Stimulated activated CD8-positive, alpha-beta memory T cell treated with anti-CD3 and anti-CD28 coated beads, Interleukin-4, amount 100 ng/mL, for 1 hour (primary cell): ENCODE results near the gene SLC2A2.
"Not testable (repeated sequence)": the region's sequence is repeated elsewhere in the genome, so short reads cannot be mapped to it uniquely, and the experiment has no call there.

Source experiments
- DNase-seq, 2 donors: peaks; one replicate each; pipeline ENCODE4 v3.0.0-alpha.2; 2020; ENCODE audit warnings: low read depth in 2 of 2, low spot score in 1 of 2

SLC2A2 gene

DNA sequence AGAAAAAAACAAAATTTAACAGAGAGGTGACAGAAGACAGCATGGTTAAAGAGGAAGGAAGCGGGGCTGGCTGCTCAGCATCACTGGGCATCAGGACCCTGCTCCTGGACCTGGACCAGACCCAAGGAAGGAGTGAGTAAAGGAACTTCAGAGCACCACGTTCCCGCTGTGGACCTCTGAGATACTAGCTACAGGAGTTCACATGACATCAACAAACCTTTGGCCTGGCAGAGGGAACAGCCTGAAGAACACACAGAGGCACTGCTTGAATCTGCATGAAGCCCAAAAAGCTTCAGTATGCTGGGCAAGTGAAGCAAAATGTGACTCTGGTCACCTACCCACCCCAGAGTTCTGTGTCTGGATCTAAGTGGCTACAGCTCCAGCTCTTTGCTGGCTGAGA lies 38.1 kb downstream of the SLC2A2 start:
- no peak for DNase-seq

GRCh38 chr3:170985304-170985703 lies 41.2 kb downstream of the SLC2A2 start:
- DNase-seq, result no peak

GRCh38 chr3:170982733-170983132 lies 43.8 kb downstream of the SLC2A2 start:
- DNase-seq, result no peak

DNA sequence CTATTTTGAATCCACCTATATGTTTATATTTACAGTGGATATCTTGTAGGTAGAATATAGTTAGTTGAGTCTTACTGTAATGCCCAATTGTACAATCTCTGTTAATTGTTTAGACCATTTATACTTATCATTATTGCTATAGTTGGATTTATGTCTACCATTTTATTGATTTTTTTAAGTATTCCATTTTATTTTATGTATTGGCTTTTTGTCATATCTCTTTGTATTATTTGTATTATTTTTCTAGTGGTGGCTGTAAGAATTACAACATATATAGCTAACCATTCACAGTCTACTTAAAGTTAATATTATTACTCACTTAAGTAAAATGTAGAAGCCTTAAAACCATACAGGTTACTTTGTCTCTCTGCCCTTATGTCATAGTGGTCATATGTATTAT lies 46.1 kb downstream of the SLC2A2 start:
- DNase-seq, result no peak

DNA sequence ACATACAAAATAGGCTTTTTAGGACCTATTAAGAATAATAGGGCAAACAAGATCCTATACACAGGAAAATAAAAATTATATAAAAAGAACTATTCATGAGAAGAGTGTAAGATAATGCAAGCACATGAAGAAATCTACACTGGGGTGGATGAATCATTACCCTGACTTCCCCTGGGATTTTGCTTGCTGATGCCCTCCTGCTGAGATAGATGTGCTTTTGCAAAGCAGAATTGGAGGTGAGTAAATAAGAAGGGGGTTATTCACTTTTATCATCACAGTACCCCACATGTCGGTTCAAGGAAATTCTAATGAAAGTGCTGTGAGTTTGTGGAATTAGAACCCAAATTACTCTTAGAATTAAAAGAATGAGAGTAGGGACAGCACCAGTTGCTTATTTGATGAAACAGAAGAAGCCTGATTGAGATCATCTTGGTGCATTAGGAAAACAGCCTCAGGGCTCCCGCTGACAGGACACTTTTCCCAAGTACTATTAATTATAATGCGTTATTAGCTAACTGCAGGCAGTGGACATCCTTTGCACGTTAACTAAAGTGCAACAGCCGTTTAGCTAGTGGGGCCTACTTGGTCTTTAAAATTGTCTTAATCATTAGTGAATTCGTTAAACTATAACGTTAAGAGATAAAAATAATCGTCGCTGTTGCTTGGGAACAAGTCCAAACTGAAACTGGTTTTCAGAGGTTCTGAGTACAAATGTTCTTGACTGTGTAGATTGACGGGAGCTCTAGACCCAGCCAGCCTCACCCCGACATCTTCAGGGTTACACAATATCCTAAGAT lies 48.4 kb downstream of the SLC2A2 start:
- DNase-seq, result no peak

GRCh38 chr3:170976190-170976519 lies 50.4 kb downstream of the SLC2A2 start:
- no peak for DNase-seq

GRCh38 chr3:170975283-170976189 lies 51.0 kb downstream of the SLC2A2 start:
- no peak for DNase-seq

DNA sequence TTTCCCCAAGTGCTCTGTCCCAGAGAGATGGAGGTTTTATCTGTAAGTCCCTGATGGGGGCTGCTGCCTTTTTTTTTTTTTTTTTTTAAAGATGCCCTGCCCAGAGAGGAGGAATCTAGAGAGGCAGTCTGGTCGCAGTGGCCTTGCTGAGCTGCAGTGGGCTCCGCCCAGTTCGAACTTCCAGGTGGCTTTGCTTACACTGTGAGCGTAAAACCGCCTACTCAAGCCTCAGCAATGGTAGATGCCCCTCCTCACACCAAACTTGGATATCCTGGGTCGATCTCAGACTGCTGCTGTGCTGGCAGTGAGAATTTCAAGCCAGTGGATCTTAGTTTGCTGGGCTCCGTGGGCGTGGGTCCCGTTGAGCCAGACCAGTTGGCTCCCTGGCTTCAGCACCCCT lies 51.6 kb downstream of the SLC2A2 start:
- no peak for DNase-seq

GRCh38 chr3:170972917-170973316 lies 53.6 kb downstream of the SLC2A2 start:
- DNase-seq, result not testable (repeated sequence)

GRCh38 chr3:170967126-170967525 lies 59.4 kb downstream of the SLC2A2 start:
- DNase-seq, result no peak

DNA sequence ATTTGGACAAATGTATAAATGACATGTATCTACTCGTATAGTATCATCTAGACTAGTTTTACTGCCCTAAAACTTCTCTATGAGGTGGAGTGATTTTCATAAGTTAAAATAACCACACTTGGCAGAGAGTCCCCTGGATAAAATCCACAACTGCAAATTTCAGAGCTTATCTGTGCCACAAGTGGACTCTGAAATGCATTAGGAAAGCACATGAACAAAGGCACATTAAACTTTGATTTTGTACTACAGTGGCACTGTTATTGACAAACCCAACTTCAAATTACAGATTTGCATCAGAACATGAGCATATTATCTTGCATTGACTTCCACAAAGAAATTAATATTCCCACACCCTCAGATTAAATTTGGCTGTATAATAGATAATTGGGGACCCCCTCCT lies 60.0 kb downstream of the SLC2A2 start:
- DNase-seq, result no peak

- no peak for DNase-seq
Observed at GRCh38 chr3:170962411-170962810, 64.1 kb downstream of the SLC2A2 start.

- no peak for DNase-seq
Observed at GRCh38 chr3:170961616-170962400, 64.7 kb downstream of the SLC2A2 start.

DNA sequence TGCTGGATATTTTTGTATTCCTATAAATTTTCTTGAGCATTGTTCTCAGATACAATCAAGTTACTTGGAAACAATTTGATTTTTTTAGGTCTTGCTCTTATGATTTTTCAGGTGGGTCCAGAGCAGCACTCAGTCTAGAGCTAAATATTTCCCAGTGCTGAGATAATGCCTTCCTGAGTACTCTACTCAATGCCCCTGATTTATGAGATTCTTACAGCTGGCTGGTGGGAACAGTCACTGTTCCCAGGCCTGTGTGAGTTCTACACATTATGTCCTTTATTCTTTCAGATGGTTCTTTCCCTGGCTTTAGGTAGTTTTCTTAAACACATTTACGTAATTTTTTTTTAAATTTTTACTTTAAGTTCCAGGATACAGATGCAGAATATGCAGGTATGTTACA lies 67.1 kb downstream of the SLC2A2 start:
- no peak for DNase-seq

DNA sequence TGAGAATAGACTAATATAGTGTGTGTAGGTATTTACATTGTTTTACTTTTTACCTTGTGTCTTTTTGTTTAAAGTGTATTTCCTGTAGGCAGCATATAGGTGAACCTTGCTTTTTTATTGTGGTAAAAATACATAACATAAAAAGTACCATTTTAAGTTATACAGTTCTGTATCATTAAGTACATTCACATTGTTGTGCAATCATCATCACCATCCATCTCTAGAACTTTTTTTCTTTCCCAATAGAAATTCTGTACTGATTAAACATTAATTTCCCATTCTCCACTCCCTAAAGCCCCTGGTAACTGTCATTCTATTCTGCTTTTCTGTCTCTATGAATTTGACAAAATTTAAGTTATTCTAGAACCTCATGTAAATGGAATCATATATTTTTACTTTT lies 69.9 kb downstream of the SLC2A2 start:
- DNase-seq, result no peak

DNA sequence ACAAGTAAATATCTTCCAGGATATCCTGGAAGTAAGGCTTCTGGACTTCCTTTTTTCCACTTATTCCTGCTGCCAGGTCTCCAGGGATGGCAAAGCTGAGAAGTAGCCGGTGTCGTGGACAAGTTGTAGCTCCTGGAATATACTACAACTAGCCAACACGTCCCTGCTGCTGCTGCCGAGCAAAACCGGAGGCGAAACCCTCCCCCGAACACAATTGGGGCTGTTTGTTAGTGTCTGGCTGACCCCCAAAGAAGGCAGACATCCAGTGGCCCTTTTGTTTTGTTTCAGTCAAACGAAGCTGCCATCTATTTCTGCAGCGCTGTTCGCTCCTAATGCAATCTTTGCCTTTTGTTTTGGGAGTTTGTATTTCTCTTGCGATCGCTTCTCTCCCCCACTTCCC lies 72.8 kb downstream of the SLC2A2 start:
- no peak for DNase-seq

- no peak for DNase-seq
Observed at GRCh38 chr3:170953229-170953628, 73.3 kb downstream of the SLC2A2 start.

DNA sequence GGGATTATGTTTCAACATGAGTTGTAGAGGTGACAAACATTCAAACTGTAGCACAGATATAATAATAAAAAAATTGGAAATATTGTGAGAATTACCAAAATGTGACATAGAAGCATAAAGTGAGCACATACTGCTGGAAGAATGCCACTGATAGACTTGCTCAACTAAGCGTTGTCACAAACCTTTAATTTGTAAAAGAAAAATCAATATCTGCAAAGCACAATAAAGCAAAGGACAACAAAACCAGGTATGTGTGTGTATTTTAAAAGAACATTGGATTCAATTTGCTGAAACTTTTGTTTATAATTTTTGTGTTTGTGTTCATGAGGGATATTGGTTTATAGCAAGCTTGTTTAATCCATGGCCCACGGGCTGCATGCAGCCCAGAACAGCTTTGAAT lies 77.3 kb downstream of the SLC2A2 start:
- no peak for DNase-seq

GRCh38 chr3:170947018-170947769 lies 79.3 kb downstream of the SLC2A2 start:
- no peak for DNase-seq
